ENCODE results near the gene FGF22. TPM values are rescaled to one million over a fixed set of nuclear protein-coding genes. Genes with fewer than 3 reads are reported as not detected.

Gene FGF22
- total RNA-seq, 4 donors from 2014 or later, result 0.38 to 1.6 TPM; not detected in 2

DNA sequence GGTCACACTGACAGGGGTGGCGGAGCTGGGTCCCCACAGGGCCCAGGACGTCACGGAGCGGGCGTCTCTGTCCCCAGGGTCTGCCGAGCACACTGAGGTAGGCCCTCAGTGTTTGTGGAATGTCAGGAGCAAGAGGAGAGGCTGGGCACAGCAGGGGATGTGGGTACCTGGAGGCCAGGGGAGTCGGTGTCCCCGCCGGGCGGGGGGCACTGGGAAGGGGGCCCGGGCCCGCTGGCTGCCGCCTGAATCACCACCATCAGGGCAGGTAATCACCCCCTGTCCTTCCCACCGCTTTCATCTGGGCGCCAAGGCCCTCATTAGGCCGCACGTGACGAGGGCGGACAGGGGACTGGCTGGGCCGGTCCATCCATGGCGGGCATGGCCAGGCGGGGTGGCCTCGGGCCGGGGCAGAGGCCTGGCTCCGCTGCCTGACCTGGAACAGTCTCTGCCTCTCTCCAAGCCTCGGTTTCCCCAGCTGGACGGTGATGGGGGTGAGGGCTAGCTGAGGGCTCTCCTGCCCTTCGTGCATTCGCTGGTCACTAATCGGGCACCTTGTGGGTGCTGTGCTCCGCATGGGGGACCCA lies 1.0 kb downstream of the FGF22 start:
- Histone ChIP-seq H3K27ac (peak overlapping the region in 1 of 4 donors; percentile 60), H3K36me3 (peaks cover 0 to 18% (median 0%) of the 10 kb centered on the region in 3 donors), H3K4me1 (peaks cover 14 to 27% (median 15%) of the 10 kb centered on the region in 3 donors), H3K9me3 (no peaks in the 10 kb centered on the region), H3K4me3 (peak overlapping the region in 1 of 4 donors; percentile 40), H3K27me3 (no peaks in the 10 kb centered on the region)
- 100% methylated on average over 1 of the region's 31 CpGs; no CpG with 5 or more reads in 1 of the 2 donors for WGBS, 2 donors
- no peak for TF ChIP-seq CTCF (IDR thresholded peaks at IDR 0.05)
- no peak for TF ChIP-seq POLR2A (IDR thresholded peaks at IDR 0.05)
- intact Hi-C loops (cut with DNase I), result no loop called here
- DNase-seq, result no peak

GRCh38 chr19:641702-642101 lies 2.0 kb downstream of the FGF22 start:
- Histone ChIP-seq H3K4me3 (peak overlapping the region in 3 of 4 donors; percentile 18 to 43 (median 28)), H3K9me3 (no peaks in the 10 kb centered on the region), H3K27me3 (no peaks in the 10 kb centered on the region), H3K27ac (peak overlapping the region; percentile 7 to 53 (median 24)), H3K36me3 (peaks cover 0 to 28% (median 6%) of the 10 kb centered on the region in 3 donors), H3K4me1 (peaks cover 14 to 27% (median 15%) of the 10 kb centered on the region in 3 donors)
- no peak for DNase-seq
- intact Hi-C loops (cut with DNase I), result no loop called here
- WGBS, 2 donors, result 11 to 41% methylated on average over 8 to 10 of the region's 17 CpGs
- TF ChIP-seq CTCF (IDR thresholded peaks at IDR 0.05) (no peak), POLR2A (IDR thresholded peaks at IDR 0.05) (no peak)

DNA sequence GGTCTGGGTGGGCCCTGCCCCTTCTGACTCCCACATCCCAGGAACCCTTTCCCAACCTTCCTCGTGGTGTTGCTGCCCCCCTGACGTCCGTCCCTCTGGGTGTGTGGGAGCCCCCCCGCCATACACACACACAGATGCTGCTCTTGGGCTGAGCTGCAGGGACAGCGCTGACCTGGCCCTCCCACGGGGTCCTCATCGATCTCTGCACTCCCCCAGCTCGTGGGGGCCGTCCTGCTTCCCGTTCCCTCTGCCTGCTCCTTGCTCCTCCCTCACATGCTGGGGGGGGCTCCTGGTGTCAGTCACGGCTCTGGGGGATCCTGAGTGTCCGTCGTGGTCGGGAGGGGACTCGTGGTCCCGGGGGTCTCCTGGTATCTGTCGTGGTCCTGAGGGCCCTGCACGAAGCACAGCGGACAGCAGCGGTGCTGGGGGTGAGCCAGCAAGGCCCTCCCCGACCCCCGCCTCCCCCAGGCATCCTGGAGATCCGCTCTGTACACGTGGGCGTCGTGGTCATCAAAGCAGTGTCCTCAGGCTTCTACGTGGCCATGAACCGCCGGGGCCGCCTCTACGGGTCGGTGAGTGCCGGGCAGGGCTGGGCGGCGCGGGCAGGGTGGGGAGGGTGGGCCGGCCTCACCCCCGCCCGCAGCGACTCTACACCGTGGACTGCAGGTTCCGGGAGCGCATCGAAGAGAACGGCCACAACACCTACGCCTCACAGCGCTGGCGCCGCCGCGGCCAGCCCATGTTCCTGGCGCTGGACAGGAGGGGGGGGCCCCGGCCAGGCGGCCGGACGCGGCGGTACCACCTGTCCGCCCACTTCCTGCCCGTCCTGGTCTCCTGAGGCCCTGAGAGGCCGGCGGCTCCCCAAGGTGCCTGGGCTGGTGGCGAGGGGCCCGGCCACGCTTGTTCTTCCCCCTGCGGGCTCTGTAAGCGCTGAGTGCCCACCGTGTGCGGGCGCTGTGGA lies 3.4 kb downstream of the FGF22 start:
- Histone ChIP-seq H3K36me3 (peaks cover 7 to 41% (median 19%) of the 10 kb centered on the region in 3 donors), H3K4me3 (no peak overlapping the region), H3K27me3 (no peaks in the 10 kb centered on the region), H3K4me1 (peaks cover 14 to 27% (median 15%) of the 10 kb centered on the region in 3 donors), H3K9me3 (no peaks in the 10 kb centered on the region), H3K27ac (no peak overlapping the region)
- WGBS, 2 donors, result 77 to 79% methylated on average over 5 to 22 of the region's 70 CpGs
- no peak for TF ChIP-seq CTCF (IDR thresholded peaks at IDR 0.05)
- intact Hi-C loops (cut with DNase I), result no loop called here
- no peak for DNase-seq

DNA sequence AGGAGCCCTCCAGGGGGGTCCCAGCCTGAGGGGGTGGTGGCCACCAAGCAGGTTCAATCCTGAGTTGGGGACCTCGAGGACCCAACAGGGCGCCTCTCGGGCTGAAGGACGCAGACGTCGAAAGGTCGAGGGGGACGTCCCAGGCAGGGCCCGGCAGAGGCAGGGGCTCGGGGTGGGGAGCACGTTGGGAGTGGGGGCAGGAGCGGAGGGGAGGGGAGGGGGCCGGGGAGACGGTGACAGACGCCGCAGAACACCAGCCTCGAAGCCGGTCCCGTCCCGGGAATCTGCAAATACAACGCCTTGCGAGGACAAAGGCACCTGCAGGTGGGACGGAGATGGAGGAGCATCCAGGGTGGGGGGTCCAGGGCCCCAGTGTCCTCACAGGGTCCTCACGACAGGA lies 4.1 kb downstream of the FGF22 start:
- 86 to 94% methylated on average over 7 to 8 of the region's 24 CpGs for WGBS, 2 donors
- no peak for TF ChIP-seq CTCF (IDR thresholded peaks at IDR 0.05)
- no peaks in the 10 kb centered on the region for H3K27me3 ChIP-seq
- DNase-seq, result no peak
- no peak overlapping the region for H3K27ac ChIP-seq
- H3K9me3 ChIP-seq, result no peaks in the 10 kb centered on the region
- H3K36me3 ChIP-seq, result peaks cover 13 to 48% (median 24%) of the 10 kb centered on the region in 3 donors
- peaks cover 11 to 22% (median 13%) of the 10 kb centered on the region in 3 donors for H3K4me1 ChIP-seq
- H3K4me3 ChIP-seq, result no peak overlapping the region
- intact Hi-C loops (cut with DNase I), result no loop called here

- H3K36me3 ChIP-seq, result peaks cover 20 to 54% (median 30%) of the 10 kb centered on the region in 3 donors
- WGBS, 2 donors, result 58 to 67% methylated on average over 9 to 10 of the region's 28 CpGs
Observed at GRCh38 chr19:644363-644762, 4.7 kb downstream of the FGF22 start.

More at GRCh38 chr19:644363-644762, 4.7 kb downstream of the FGF22 start:
- no peak for TF ChIP-seq CTCF (IDR thresholded peaks at IDR 0.05)
- TF ChIP-seq POLR2A (IDR thresholded peaks at IDR 0.05), result no peak
- Histone ChIP-seq H3K4me1 (peaks cover 4 to 16% (median 7%) of the 10 kb centered on the region in 3 donors), H3K9me3 (no peaks in the 10 kb centered on the region), H3K27me3 (no peaks in the 10 kb centered on the region), H3K4me3 (no peak overlapping the region), H3K27ac (no peak overlapping the region)
- intact Hi-C loops (cut with DNase I), result no loop called here
- DNase-seq, result no peak

Measured in esophagus squamous epithelium (tissue), 5 donors.